Measurements from ENCODE around the gene AATK.

GRCh38 chr17:81144423-81144781 is 21.6 kb downstream of the AATK start:
- TF ChIP-seq CTCF (IDR thresholded peaks at IDR 0.05) (no peak), MAFK (IDR thresholded peaks at IDR 0.05; ENCODE audit: partially characterized antibody) (no peak), CHD4 (IDR thresholded peaks at IDR 0.05; ENCODE audit: borderline replicate concordance) (no peak), MAZ (IDR thresholded peaks at IDR 0.05; ENCODE audit: borderline replicate concordance, low read depth, low read length) (no peak), HOXB13 (CRISPR knock-in tag; IDR thresholded peaks at IDR 0.05; ENCODE audit: low read depth) (no peak), POLR2A (IDR thresholded peaks at IDR 0.05; ENCODE audit: low read length) (no peak), REST (IDR thresholded peaks at IDR 0.05) (no peak), NFE2L2 (conservative IDR thresholded peaks at IDR 0.05; ENCODE audit: low read length) (no peak), CEBPB (IDR thresholded peaks at IDR 0.05) (no peak), RAD21 (conservative IDR thresholded peaks at IDR 0.05 in 1 of 2, IDR thresholded peaks at IDR 0.05 in 1 of 2) (no peak), RFX5 (IDR thresholded peaks at IDR 0.05) (no peak)

Measured in A549 (cell line).